Kidney tubule cell (primary cell): ENCODE data around the gene HEBP1.

Experiments used
- DNase-seq: peaks from one replicate; pipeline ENCODE4 v3.0.0-alpha.2; 2018; ENCODE audit warnings: low spot score

HEBP1 gene

GRCh38 chr12:12951504-12951903 lies 48.6 kb downstream of the HEBP1 start:
- DNase-seq = no peak

GRCh38 chr12:12947902-12948301 lies 52.2 kb downstream of the HEBP1 start:
- no peak for DNase-seq

- DNase-seq = no peak
Measured at GRCh38 chr12:12946686-12947355, 53.2 kb downstream of the HEBP1 start.

- no peak for DNase-seq
Measured at GRCh38 chr12:12945591-12945990, 54.5 kb downstream of the HEBP1 start.

- no peak for DNase-seq
Measured at GRCh38 chr12:12943586-12944260, 56.3 kb downstream of the HEBP1 start.

- DNase-seq = peak; percentile 43
Measured at GRCh38 chr12:12941450-12942350, 58.4 kb downstream of the HEBP1 start.

- DNase-seq = no peak
Measured at GRCh38 chr12:12939888-12940287, 60.2 kb downstream of the HEBP1 start.

GRCh38 chr12:12938541-12938940 lies 61.5 kb downstream of the HEBP1 start:
- no peak for DNase-seq

GRCh38 chr12:12936983-12937491 lies 63.0 kb downstream of the HEBP1 start:
- DNase-seq = no peak

- no peak for DNase-seq
Measured at GRCh38 chr12:12934556-12934955, 65.5 kb downstream of the HEBP1 start.

GRCh38 chr12:12933742-12934141 lies 66.3 kb downstream of the HEBP1 start:
- DNase-seq = no peak

- DNase-seq = no peak
Measured at GRCh38 chr12:12930633-12931219, 69.3 kb downstream of the HEBP1 start.

GRCh38 chr12:12929696-12930095 lies 70.4 kb downstream of the HEBP1 start:
- no peak for DNase-seq

GRCh38 chr12:12927211-12928079 lies 72.6 kb downstream of the HEBP1 start:
- peak; percentile 81 for DNase-seq

GRCh38 chr12:12926571-12927071 lies 73.4 kb downstream of the HEBP1 start:
- no peak for DNase-seq

GRCh38 chr12:12925388-12925787 lies 74.7 kb downstream of the HEBP1 start:
- no peak for DNase-seq
